ENCODE measurements around the gene DOCK2. TPM values are rescaled to one million over a fixed set of nuclear protein-coding genes. Genes with fewer than 3 reads are reported as not detected.

DOCK2 gene
- total RNA-seq, 2 donors from 2014 or later, result 26.0 to 33.8 TPM

Small RNA genes within 50 kb of the gene (microRNA-seq; reads per million reads assigned to microRNA genes)
- 0 to 0.26 reads per million in 2 donors for gene MIR378E (ENCODE audit: borderline microRNAs expressed in 2 of 2)

Other genes starting within 250 kb of the DOCK2 start
- 1 to 10 TPM; 6.7 to 7.3 TPM for gene SPDL1, start 53.5 kb upstream of the DOCK2 start, total RNA-seq